MCF 10A (cell line): ENCODE results near the gene GATAD2B. TPM values are rescaled to one million over a fixed set of nuclear protein-coding genes. Genes with fewer than 3 reads are reported as not detected.

Experiments used
- BruUV-seq: library from RNA; stranded (reverse); fragments of 400-500 nt; replicated peaks from 2 replicates; lab custom pipeline; 2021; lab: Mats Ljungman, UMichigan
- CTCF ChIA-PET: fragments of 300-600 bp; sonication (Branson Sonifier 250); formaldehyde crosslinking; extraction: SDS; loops from one replicate; lab custom pipeline; 2021; ENCODE audit warnings: antibody characterized with exemption, inconsistent platforms; lab: Yijun Ruan, JAX
- POLR2A ChIA-PET: fragments of 300-600, 350-650 bp; sonication (Branson Sonifier 250); formaldehyde crosslinking; extraction: SDS; loops from one replicate; lab custom pipeline; 2020; ENCODE audit warnings: antibody characterized with exemption, inconsistent platforms; lab: Yijun Ruan, JAX
- DNase-seq: peaks from one replicate; pipeline ENCODE4 v3.0.0-alpha.2; 2018; ENCODE audit not compliant: unreplicated experiment
- H3K27ac Mint-ChIP-seq: one replicate; pipeline ENCODE4 v1.8.0; 2022; ENCODE audit warnings: mild to moderate bottlenecking, low read depth, mixed read lengths; ENCODE audit not compliant: unreplicated experiment
- H3K27me3 Mint-ChIP-seq: one replicate; pipeline ENCODE4 v1.8.0; 2022; ENCODE audit warnings: mixed read lengths; ENCODE audit not compliant: insufficient read depth, unreplicated experiment
- H3K36me3 Mint-ChIP-seq: one replicate; pipeline ENCODE4 v1.8.0; 2022; ENCODE audit warnings: mild to moderate bottlenecking, moderate library complexity, mixed read lengths; ENCODE audit not compliant: insufficient read depth, unreplicated experiment
- H3K4me1 Mint-ChIP-seq: one replicate; pipeline ENCODE4 v1.8.0; 2022; ENCODE audit warnings: mixed read lengths; ENCODE audit not compliant: insufficient read depth, unreplicated experiment
- H3K4me3 Mint-ChIP-seq: one replicate; pipeline ENCODE4 v1.8.0; 2022; ENCODE audit warnings: mild to moderate bottlenecking, moderate library complexity, mixed read lengths; ENCODE audit not compliant: unreplicated experiment
- H3K9me3 Mint-ChIP-seq: one replicate; pipeline ENCODE4 v1.8.0; 2022; ENCODE audit warnings: mixed read lengths; ENCODE audit not compliant: unreplicated experiment
- intact Hi-C: fragments of 100-400 bp; cut with micrococcal nuclease; formaldehyde crosslinking; loops from 2 replicates; pipeline ENCODE4 v1.14.1; 2022
- total RNA-seq: library from RNA; stranded (reverse); gene quantifications from 2 replicates; pipeline ENCODE4 v1.2.3, GENCODE V29; 2022
- TF ChIP-seq, protein P1 (sequence below): fragments of 200-600 bp; IDR thresholded peaks from one replicate; pipeline ENCODE4 v1.8.0; 2022; ENCODE audit warnings: antibody characterized with exemption, mild to moderate bottlenecking; ENCODE audit not compliant: unreplicated experiment

Gene GATAD2B
- total RNA-seq, 1 experiment from 2014 or later, result 95.5 TPM

DNA sequence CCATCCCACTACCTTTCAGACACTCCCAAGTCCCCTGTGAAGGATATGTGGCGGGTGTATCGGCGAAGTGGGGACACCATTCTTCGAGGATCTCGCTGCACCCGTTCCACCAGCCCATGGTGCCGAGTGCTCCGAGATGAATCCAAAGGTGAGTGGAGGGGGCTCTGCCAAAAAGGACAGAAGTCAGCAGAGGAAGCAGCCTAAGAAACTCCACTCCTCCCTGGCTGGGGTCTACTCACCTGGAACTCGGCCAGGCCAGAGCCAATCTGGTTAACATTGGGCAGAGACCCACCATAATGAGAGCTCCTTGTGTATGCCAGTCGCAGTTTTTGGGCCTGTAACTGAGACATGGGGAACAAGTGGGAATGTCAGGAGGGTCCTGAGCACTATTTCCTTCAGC, 32.1 kb upstream of the GATAD2B start:
- POLR2A ChIA-PET, result interaction anchor here (1.1 to 16.7 kb wide), 3 partner anchors 3 to 22 kb away, joined by 3 to 430 read pairs (median 430); partner anchors contain the start of genes CREB3L4, CRTC2, DENND4B and JTB
- H3K27me3 Mint-ChIP-seq, result no peaks in the 10 kb centered on the region
- TF ChIP-seq, protein P1, sequence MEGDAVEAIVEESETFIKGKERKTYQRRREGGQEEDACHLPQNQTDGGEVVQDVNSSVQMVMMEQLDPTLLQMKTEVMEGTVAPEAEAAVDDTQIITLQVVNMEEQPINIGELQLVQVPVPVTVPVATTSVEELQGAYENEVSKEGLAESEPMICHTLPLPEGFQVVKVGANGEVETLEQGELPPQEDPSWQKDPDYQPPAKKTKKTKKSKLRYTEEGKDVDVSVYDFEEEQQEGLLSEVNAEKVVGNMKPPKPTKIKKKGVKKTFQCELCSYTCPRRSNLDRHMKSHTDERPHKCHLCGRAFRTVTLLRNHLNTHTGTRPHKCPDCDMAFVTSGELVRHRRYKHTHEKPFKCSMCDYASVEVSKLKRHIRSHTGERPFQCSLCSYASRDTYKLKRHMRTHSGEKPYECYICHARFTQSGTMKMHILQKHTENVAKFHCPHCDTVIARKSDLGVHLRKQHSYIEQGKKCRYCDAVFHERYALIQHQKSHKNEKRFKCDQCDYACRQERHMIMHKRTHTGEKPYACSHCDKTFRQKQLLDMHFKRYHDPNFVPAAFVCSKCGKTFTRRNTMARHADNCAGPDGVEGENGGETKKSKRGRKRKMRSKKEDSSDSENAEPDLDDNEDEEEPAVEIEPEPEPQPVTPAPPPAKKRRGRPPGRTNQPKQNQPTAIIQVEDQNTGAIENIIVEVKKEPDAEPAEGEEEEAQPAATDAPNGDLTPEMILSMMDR, result no peak
- no peak for DNase-seq
- H3K36me3 Mint-ChIP-seq, result peaks cover 57% of the 10 kb centered on the region
- no peak overlapping the region for H3K4me3 Mint-ChIP-seq
- no peaks in the 10 kb centered on the region for H3K9me3 Mint-ChIP-seq
- no peak overlapping the region for H3K27ac Mint-ChIP-seq
- H3K4me1 Mint-ChIP-seq, result peaks cover 39% of the 10 kb centered on the region
- intact Hi-C loops, result no loop called here
- CTCF ChIA-PET, result interaction anchor here (0.6 to 2.6 kb wide), 4 partner anchors 13 to 1692 kb away, joined by 3 to 14 read pairs (median 3); partner anchors contain the start of gene CREB3L4
- BruUV-seq, result no TSS peak

DNA sequence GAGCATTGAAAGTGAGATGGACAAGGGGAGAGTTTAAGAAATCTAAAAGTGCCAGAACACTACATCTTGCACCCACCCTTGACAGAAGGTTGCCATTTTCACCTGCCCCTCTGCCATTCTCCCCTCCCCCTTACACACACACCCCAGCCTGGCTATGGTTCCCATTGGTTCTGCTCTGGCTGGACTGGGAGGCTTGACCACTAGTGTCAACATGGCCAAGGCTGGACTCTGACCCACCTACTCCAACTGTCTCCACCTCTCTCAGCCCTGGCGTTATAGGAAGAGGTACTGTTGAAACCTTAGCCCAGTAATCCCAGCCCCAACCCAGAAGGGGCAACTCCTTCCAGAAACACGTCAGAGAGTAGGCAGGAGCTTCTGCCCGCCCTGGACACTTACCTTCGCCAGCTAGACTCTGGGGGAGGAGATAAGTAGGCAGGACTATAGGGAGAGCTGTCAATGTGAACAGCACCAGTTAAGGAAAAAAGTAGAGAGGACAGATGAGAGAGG, 31.1 kb upstream of the GATAD2B start:
- Mint-ChIP-seq H3K9me3 (no peaks in the 10 kb centered on the region), H3K36me3 (peaks cover 54% of the 10 kb centered on the region), H3K27me3 (no peaks in the 10 kb centered on the region), H3K4me1 (peaks cover 30% of the 10 kb centered on the region), H3K27ac (no peak overlapping the region), H3K4me3 (no peak overlapping the region)
- BruUV-seq, result no TSS peak
- DNase-seq, result no peak
- TF ChIP-seq, protein P1, result no peak
- POLR2A ChIA-PET, result interaction anchor here (1.0 to 16.7 kb wide), 5 partner anchors 2 to 30 kb away, joined by 3 to 430 read pairs (median 6); partner anchors contain the start of genes CREB3L4, CRTC2, DENND4B and GATAD2B
- CTCF ChIA-PET, result interaction anchor here (0.6 to 1.4 kb wide), 4 partner anchors 32 to 157 kb away, joined by 3 to 8 read pairs (median 4); partner anchors contain the start of gene RAB13
- intact Hi-C loops, result no loop called here

DNA sequence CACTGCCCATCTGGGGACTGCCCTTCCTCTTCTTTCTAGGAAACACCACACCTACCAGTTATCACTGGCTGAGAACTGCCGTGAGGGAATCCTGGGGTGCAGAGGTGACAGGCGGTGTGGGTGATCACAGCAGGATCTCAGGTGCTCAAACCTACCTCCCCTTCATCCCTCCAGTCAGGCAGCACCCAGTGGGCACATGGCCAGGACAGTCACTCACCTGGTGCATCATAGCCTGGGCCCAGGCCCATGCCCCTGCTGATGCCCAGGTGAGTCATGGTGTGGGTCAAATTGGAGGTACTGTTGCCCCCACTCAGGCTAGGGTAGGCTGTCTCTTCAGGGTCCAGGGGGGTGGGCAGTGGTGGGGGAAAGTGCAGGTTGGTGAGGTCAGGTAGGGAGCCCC, 29.0 kb upstream of the GATAD2B start:
- Mint-ChIP-seq H3K27me3 (no peaks in the 10 kb centered on the region), H3K27ac (no peak overlapping the region), H3K4me1 (peaks cover 19% of the 10 kb centered on the region), H3K36me3 (peaks cover 52% of the 10 kb centered on the region), H3K4me3 (no peak overlapping the region), H3K9me3 (no peaks in the 10 kb centered on the region)
- ChIA-PET POLR2A (interaction anchor here (16.7 kb wide), 1 partner anchor 10 kb away, joined by 430 read pairs; the partner anchor contains the start of genes CREB3L4, CRTC2 and SLC39A1), CTCF (no interaction called here)
- BruUV-seq, result no TSS peak
- intact Hi-C loops, result no loop called here
- TF ChIP-seq, protein P1, result no peak
- DNase-seq, result peak; percentile 47

DNA sequence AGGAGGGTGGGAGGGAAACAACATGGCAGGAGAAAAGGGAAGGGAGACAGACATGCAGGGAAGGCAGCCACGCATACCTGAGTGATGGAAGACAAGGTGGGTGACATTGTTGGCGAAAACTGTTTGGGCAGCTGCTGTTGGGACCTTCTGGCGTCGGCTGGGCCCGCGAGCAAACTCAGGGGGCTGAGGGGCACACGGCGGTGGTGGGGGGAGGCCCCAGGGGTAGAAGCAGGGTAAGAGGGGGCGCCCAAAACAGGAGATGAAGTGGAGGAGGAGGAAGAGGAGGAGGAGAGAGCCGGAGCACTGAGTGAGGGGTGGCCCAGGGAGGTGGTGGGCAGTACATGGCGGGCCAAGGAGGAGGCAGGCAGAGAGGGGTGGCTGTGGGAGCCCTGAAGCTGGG, 28.4 kb upstream of the GATAD2B start:
- no peaks in the 10 kb centered on the region for H3K9me3 Mint-ChIP-seq
- no peak overlapping the region for H3K4me3 Mint-ChIP-seq
- TF ChIP-seq, protein P1, result no peak
- no TSS peak for BruUV-seq
- ChIA-PET POLR2A (interaction anchor here (16.7 kb wide), 1 partner anchor 11 kb away, joined by 430 read pairs; the partner anchor contains the start of genes CREB3L4, CRTC2 and SLC39A1), CTCF (interaction anchor here (1.1 kb wide), 1 partner anchor 17 kb away, joined by 3 read pairs; the partner anchor contains the start of gene CREB3L4)
- intact Hi-C loops, result no loop called here
- no peak for DNase-seq
- H3K4me1 Mint-ChIP-seq, result peaks cover 16% of the 10 kb centered on the region
- H3K27me3 Mint-ChIP-seq, result no peaks in the 10 kb centered on the region
- peaks cover 52% of the 10 kb centered on the region for H3K36me3 Mint-ChIP-seq
- H3K27ac Mint-ChIP-seq, result no peak overlapping the region
